K562 (cell line): ENCODE results near the gene CRLF1. TPM values are rescaled to one million over a fixed set of nuclear protein-coding genes. Genes with fewer than 3 reads are reported as not detected.

Experiments
- ARHGAP35 ChIP-seq: fragments of 450-650 bp; IDR thresholded peaks from 2 replicates; pipeline ENCODE4 v1.6.1; 2018; ENCODE audit not compliant: partially characterized antibody
- DACH1 ChIP-seq: fragments of 450-650 bp; IDR thresholded peaks from 2 replicates; pipeline ENCODE4 v1.6.1; 2018; ENCODE audit not compliant: partially characterized antibody
- EP400 ChIP-seq: fragments of 450-650 bp; IDR thresholded peaks from 2 replicates; pipeline ENCODE4 v1.6.1; 2017; ENCODE audit warnings: antibody characterized with exemption, mild to moderate bottlenecking, moderate library complexity
- FOXA3 ChIP-seq, 2 experiments: fragments of 450-650 bp in 1 of 2; sonication (generic) in 1 of 2; formaldehyde crosslinking; IDR thresholded peaks in 1 of 2; conservative IDR thresholded peaks in 1 of 2; 2 replicates each; pipeline versions ENCODE4 v1.4.0 to v1.8.0; 2020 to 2022; ENCODE audit warnings: mild to moderate bottlenecking in 2 of 2, missing genetic modification reagents in 1 of 2
- JUNB ChIP-seq: fragments of 450-650 bp; formaldehyde crosslinking; conservative IDR thresholded peaks from 2 replicates; pipeline ENCODE4 v1.4.0; 2020; ENCODE audit warnings: mild to moderate bottlenecking
- KDM5B ChIP-seq: fragments of 200-600 bp; sonication (generic); IDR thresholded peaks from 2 replicates; pipeline ENCODE4 v1.6.1; 2012; ENCODE audit warnings: low read depth, mild to moderate bottlenecking, moderate library complexity, low read length, control low read depth, inconsistent platforms; ENCODE audit not compliant: insufficient replicate concordance
- LEF1 ChIP-seq: fragments of 450-650 bp; IDR thresholded peaks from 2 replicates; pipeline ENCODE4 v1.6.1; 2016; ENCODE audit warnings: mild to moderate bottlenecking
- MEF2D ChIP-seq: conservative IDR thresholded peaks from 2 replicates; pipeline ENCODE4 v1.6.1; 2016; ENCODE audit warnings: low read depth, missing genetic modification characterization, missing compliant biosample characterization
- MYC ChIP-seq, 2 experiments: fragments of 250-450 bp in 1 of 2; sonication (Bioruptor Pico) in 1 of 2; IDR thresholded peaks; 2 replicates each; pipeline versions ENCODE4 v1.5.1 to v1.6.1; 2012 to 2021; ENCODE audit warnings: low read depth in 2 of 2, borderline replicate concordance in 1 of 2, improper control_type of control experiment in 1 of 2, low read length in 1 of 2, mild to moderate bottlenecking in 1 of 2, moderate library complexity in 1 of 2
- NR2F6 ChIP-seq: fragments of 450-650 bp; formaldehyde crosslinking; IDR thresholded peaks from 2 replicates; pipeline ENCODE4 v1.4.0; 2020; ENCODE audit warnings: mild to moderate bottlenecking
- SPI1 ChIP-seq: IDR thresholded peaks from 2 replicates; pipeline ENCODE4 v1.6.1; 2011; ENCODE audit warnings: low read depth, low read length, control low read depth, borderline replicate concordance
- SREBF2 ChIP-seq: sonication (generic); formaldehyde crosslinking; IDR thresholded peaks from 2 replicates; pipeline ENCODE4 v1.4.0; 2020; ENCODE audit warnings: mild to moderate bottlenecking, missing genetic modification reagents
- TBL1XR1 ChIP-seq, 2 experiments: IDR thresholded peaks; 2 replicates each; pipeline ENCODE4 v1.6.1; 2012; ENCODE audit warnings: improper control_type of control experiment in 2 of 2, low read length in 2 of 2, mild to moderate bottlenecking in 1 of 2
- TFAM ChIP-seq: fragments of 250-450 bp; sonication (Bioruptor Pico); conservative IDR thresholded peaks from 2 replicates; pipeline ENCODE4 v1.5.0; 2021; ENCODE audit warnings: mild to moderate bottlenecking, moderate library complexity
- TFAP4 ChIP-seq: sonication (generic); formaldehyde crosslinking; IDR thresholded peaks from 2 replicates; pipeline ENCODE4 v1.8.0; 2022; ENCODE audit warnings: missing genetic modification reagents, mild to moderate bottlenecking, moderate library complexity, borderline replicate concordance
- USF2 ChIP-seq: sonication (generic); formaldehyde crosslinking; IDR thresholded peaks from 2 replicates; pipeline ENCODE4 v1.5.0; 2020; ENCODE audit warnings: missing genetic modification reagents
- ZBED1 ChIP-seq: IDR thresholded peaks from 2 replicates; pipeline ENCODE4 v1.6.1; 2014
- ZBTB1 ChIP-seq: sonication (generic); formaldehyde crosslinking; IDR thresholded peaks from 2 replicates; pipeline ENCODE4 v1.8.1; 2023; ENCODE audit warnings: missing genetic modification reagents, low read depth, mild to moderate bottlenecking, borderline replicate concordance
- ZNF124 ChIP-seq: sonication (generic); formaldehyde crosslinking; IDR thresholded peaks from 2 replicates; pipeline ENCODE4 v1.8.1; 2022; ENCODE audit warnings: missing genetic modification reagents
- ZNF143 ChIP-seq: sonication (generic); formaldehyde crosslinking; IDR thresholded peaks from 2 replicates; pipeline ENCODE4 v1.9.0; 2022; ENCODE audit warnings: mild to moderate bottlenecking, missing genetic modification reagents
- polyA plus RNA-seq, 8 experiments: library from polyadenylated mRNA; depleted of rRNA in 4 of 8; stranded (reverse) in 5 of 8; unstranded in 3 of 8; fragments of >200 nt; fragmentation: Nextera tagmentation in 2 of 8; fragmentation: Illumina TruSeq in 1 of 8; extraction: Ambion mirVana in 2 of 8; extraction: Trizol in 1 of 8; gene quantifications; 2 replicates each; pipeline versions ENCODE4 v1.2.1 to v1.2.3, GENCODE V29; 2011 to 2014; ENCODE audit warnings: inconsistent platforms in 1 of 8, missing spikeins in 1 of 8
- total RNA-seq, 7 experiments: library from RNA; depleted of rRNA in 6 of 7; stranded (reverse); fragments of >200 nt in 6 of 7; fragmentation: Illumina TruSeq in 2 of 7; extraction: Trizol in 2 of 7; gene quantifications; 2 replicates each; pipeline versions ENCODE4 v1.2.1 to v1.2.3, GENCODE V29; 2011 to 2021; ENCODE audit warnings: low replicate concordance in 1 of 7
- TF ChIP-seq, protein P1 (sequence below): IDR thresholded peaks from 3 replicates; pipeline ENCODE4 v1.6.1; 2011; ENCODE audit warnings: borderline replicate concordance, mild to moderate bottlenecking; ENCODE audit not compliant: insufficient read length, insufficient read depth
- TF ChIP-seq, protein P2 (sequence below): sonication (generic); formaldehyde crosslinking; IDR thresholded peaks from 2 replicates; pipeline ENCODE4 v1.8.1; 2023; ENCODE audit warnings: mild to moderate bottlenecking, missing genetic modification reagents

CRLF1 gene
- total and polyA plus RNA-seq, 9 of the 15 experiments (the other 6 are each of a cell fraction or from before 2014, with no cell fraction given) = 0.85 to 3.6 (median 1.7) TPM

- TF ChIP-seq, protein P1, sequence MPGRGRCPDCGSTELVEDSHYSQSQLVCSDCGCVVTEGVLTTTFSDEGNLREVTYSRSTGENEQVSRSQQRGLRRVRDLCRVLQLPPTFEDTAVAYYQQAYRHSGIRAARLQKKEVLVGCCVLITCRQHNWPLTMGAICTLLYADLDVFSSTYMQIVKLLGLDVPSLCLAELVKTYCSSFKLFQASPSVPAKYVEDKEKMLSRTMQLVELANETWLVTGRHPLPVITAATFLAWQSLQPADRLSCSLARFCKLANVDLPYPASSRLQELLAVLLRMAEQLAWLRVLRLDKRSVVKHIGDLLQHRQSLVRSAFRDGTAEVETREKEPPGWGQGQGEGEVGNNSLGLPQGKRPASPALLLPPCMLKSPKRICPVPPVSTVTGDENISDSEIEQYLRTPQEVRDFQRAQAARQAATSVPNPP = no peak
- TF ChIP-seq ARHGAP35 = no peak
- peak; percentile 23; the same call in 1 of the 2 replicates for TF ChIP-seq USF2
- TF ChIP-seq SREBF2 = no peak
- TF ChIP-seq TFAM = no peak
- TF ChIP-seq JUNB = no peak
- no peak for TF ChIP-seq TBL1XR1 (IDR thresholded peaks at IDR 0.05; ENCODE audit: low read length in 2 of 2)
- no peak for TF ChIP-seq FOXA3 (CRISPR knock-in tag; conservative IDR thresholded peaks at IDR 0.05 in 1 of 2, IDR thresholded peaks at IDR 0.05 in 1 of 2)
- TF ChIP-seq NR2F6 (CRISPR knock-in tag) = no peak
- TF ChIP-seq ZNF124 = no peak
- no peak for TF ChIP-seq ZBED1
- TF ChIP-seq ZNF143 (CRISPR knock-in tag) = no peak
- TF ChIP-seq ZBTB1 (CRISPR knock-in tag) = no peak
- peak; percentile 58 for TF ChIP-seq KDM5B
- peak; percentile 22 for TF ChIP-seq DACH1
- 0 out of 2 replicates have a peak, but pooled peaks have one; percentile 44 for TF ChIP-seq LEF1
- peak; percentile 60 for TF ChIP-seq EP400
- TF ChIP-seq MEF2D (tag) = no peak
- peak; percentile 82 for TF ChIP-seq SPI1
- TF ChIP-seq TFAP4 (CRISPR knock-in tag) = peak; percentile 97
- TF ChIP-seq MYC (IDR thresholded peaks at IDR 0.05; ENCODE audit: low read depth, low read length) = peak; percentile 68
- no peak for TF ChIP-seq MYC (CRISPR knock-in tag; IDR thresholded peaks at IDR 0.05; ENCODE audit: borderline replicate concordance, low read depth)
- TF ChIP-seq, protein P2, sequence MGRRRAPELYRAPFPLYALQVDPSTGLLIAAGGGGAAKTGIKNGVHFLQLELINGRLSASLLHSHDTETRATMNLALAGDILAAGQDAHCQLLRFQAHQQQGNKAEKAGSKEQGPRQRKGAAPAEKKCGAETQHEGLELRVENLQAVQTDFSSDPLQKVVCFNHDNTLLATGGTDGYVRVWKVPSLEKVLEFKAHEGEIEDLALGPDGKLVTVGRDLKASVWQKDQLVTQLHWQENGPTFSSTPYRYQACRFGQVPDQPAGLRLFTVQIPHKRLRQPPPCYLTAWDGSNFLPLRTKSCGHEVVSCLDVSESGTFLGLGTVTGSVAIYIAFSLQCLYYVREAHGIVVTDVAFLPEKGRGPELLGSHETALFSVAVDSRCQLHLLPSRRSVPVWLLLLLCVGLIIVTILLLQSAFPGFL (CRISPR knock-in tag) = no peak
Observed at GRCh38 chr19:18596752-18597157, 9.8 kb downstream of the CRLF1 start (continued).
